ENCODE measurements around the gene NID1.

- TF ChIP-seq, protein P1, sequence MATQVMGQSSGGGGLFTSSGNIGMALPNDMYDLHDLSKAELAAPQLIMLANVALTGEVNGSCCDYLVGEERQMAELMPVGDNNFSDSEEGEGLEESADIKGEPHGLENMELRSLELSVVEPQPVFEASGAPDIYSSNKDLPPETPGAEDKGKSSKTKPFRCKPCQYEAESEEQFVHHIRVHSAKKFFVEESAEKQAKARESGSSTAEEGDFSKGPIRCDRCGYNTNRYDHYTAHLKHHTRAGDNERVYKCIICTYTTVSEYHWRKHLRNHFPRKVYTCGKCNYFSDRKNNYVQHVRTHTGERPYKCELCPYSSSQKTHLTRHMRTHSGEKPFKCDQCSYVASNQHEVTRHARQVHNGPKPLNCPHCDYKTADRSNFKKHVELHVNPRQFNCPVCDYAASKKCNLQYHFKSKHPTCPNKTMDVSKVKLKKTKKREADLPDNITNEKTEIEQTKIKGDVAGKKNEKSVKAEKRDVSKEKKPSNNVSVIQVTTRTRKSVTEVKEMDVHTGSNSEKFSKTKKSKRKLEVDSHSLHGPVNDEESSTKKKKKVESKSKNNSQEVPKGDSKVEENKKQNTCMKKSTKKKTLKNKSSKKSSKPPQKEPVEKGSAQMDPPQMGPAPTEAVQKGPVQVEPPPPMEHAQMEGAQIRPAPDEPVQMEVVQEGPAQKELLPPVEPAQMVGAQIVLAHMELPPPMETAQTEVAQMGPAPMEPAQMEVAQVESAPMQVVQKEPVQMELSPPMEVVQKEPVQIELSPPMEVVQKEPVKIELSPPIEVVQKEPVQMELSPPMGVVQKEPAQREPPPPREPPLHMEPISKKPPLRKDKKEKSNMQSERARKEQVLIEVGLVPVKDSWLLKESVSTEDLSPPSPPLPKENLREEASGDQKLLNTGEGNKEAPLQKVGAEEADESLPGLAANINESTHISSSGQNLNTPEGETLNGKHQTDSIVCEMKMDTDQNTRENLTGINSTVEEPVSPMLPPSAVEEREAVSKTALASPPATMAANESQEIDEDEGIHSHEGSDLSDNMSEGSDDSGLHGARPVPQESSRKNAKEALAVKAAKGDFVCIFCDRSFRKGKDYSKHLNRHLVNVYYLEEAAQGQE (IDR thresholded peaks at IDR 0.05): peak; percentile 71
- TF ChIP-seq SP1 (IDR thresholded peaks at IDR 0.05): peak; percentile 60
- peak; percentile 24 for TF ChIP-seq CTCF (IDR thresholded peaks at IDR 0.05; ENCODE audit: low read depth, low read length, missing input control)
- peak; percentile 88 for TF ChIP-seq TAF1 (conservative IDR thresholded peaks at IDR 0.05)
- no peak for TF ChIP-seq ZBTB33 (IDR thresholded peaks at IDR 0.05)
- no peak for TF ChIP-seq RXRA (IDR thresholded peaks at IDR 0.05)
- TF ChIP-seq HNF4A (conservative IDR thresholded peaks at IDR 0.05): no peak
- no peak for TF ChIP-seq JUND (IDR thresholded peaks at IDR 0.05)
- TF ChIP-seq YY1 (IDR thresholded peaks at IDR 0.05): peak; percentile 77
- no peak for TF ChIP-seq MAX (IDR thresholded peaks at IDR 0.05)
- no peak for TF ChIP-seq FOXA2 (IDR thresholded peaks at IDR 0.05)
- TF ChIP-seq RAD21 (IDR thresholded peaks at IDR 0.05): peak; percentile 37 to 64
- no peak for TF ChIP-seq GABPA (IDR thresholded peaks at IDR 0.05 in 1 of 2, conservative IDR thresholded peaks at IDR 0.05 in 1 of 2)
- no peak for TF ChIP-seq ATF3 (IDR thresholded peaks at IDR 0.05)
Observed at GRCh38 chr1:236064674-236065508, at the start of gene NID1.
